Parathyroid adenoma (tissue), 2 donors: Measurements from ENCODE around the gene IGDCC3.

Experiments
- H2AFZ ChIP-seq: fragments of 300-600 bp; sonication (generic); one replicate; pipeline ENCODE4 v1.7.0; 2017; ENCODE audit warnings: antibody characterized with exemption, mild to moderate bottlenecking
- H3K27ac ChIP-seq: fragments of 300-600 bp; sonication (generic); one replicate; pipeline ENCODE4 v1.7.0; 2017
- H3K27me3 ChIP-seq: fragments of 300-600 bp; sonication (generic); one replicate; pipeline ENCODE4 v1.7.0; 2017; ENCODE audit warnings: low read length; ENCODE audit not compliant: control insufficient read depth, insufficient read depth
- H3K36me3 ChIP-seq: fragments of 300-600 bp; sonication (generic); one replicate; pipeline ENCODE4 v1.7.0; 2017; ENCODE audit warnings: low read length; ENCODE audit not compliant: control insufficient read depth, insufficient read depth
- H3K4me1 ChIP-seq: fragments of 300-600 bp; sonication (generic); one replicate; pipeline ENCODE4 v1.7.0; 2017; ENCODE audit warnings: control low read depth
- H3K4me2 ChIP-seq: fragments of 300-600 bp; sonication (generic); one replicate; pipeline ENCODE4 v1.7.0; 2017; ENCODE audit warnings: low read length
- H3K4me3 ChIP-seq: fragments of 300-600 bp; sonication (generic); one replicate; pipeline ENCODE4 v1.7.0; 2017; ENCODE audit warnings: low read depth, low read length
- H3K79me2 ChIP-seq: fragments of 300-600 bp; sonication (generic); one replicate; pipeline ENCODE4 v1.7.0; 2017; ENCODE audit warnings: control low read depth
- H3K9ac ChIP-seq: fragments of 300-600 bp; sonication (generic); one replicate; pipeline ENCODE4 v1.7.0; 2017; ENCODE audit warnings: mild to moderate bottlenecking
- H3K9me3 ChIP-seq: fragments of 300-600 bp; sonication (generic); one replicate; pipeline ENCODE4 v1.7.0; 2017; ENCODE audit warnings: low read length; ENCODE audit not compliant: control insufficient read depth
- TF ChIP-seq, protein P1 (sequence below): fragments of 300-600 bp; sonication (generic); IDR thresholded peaks from one replicate; pipeline ENCODE4 v1.7.0; 2017; ENCODE audit warnings: antibody characterized with exemption, mild to moderate bottlenecking
- donor health status: primary hyperparathyroidism.

IGDCC3 gene

DNA sequence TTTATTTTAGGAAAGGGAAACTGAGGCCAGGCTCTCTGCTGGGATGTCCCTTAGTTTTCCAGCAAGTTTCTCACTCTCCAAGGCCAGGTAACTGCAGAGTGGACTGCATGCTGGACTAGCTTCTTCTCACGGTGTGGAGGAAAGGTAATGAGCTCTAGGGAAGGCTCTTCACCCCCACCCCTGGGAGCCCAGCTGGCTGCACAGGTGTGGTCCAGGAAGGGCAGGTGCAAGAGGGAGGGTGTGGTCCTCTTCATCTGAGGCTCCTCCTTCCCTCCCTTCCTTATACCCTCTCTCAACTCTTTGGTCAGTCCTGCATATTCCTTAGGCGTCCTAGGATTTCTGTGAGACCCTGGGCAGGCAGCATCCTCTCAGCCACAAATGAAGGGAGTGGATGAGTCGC, 39.4 kb downstream of the IGDCC3 start:
- Histone ChIP-seq H3K4me2 (no peak overlapping the region), H3K9me3 (no peaks in the 10 kb centered on the region), H3K27me3 (no peaks in the 10 kb centered on the region), H3K36me3 (no peaks in the 10 kb centered on the region), H3K27ac (no peak overlapping the region), H3K79me2 (no peaks in the 10 kb centered on the region), H3K4me3 (no peak overlapping the region), H3K4me1 (no peaks in the 10 kb centered on the region), H2AFZ (no peak overlapping the region), H3K9ac (no peak overlapping the region)
- TF ChIP-seq, protein P1, sequence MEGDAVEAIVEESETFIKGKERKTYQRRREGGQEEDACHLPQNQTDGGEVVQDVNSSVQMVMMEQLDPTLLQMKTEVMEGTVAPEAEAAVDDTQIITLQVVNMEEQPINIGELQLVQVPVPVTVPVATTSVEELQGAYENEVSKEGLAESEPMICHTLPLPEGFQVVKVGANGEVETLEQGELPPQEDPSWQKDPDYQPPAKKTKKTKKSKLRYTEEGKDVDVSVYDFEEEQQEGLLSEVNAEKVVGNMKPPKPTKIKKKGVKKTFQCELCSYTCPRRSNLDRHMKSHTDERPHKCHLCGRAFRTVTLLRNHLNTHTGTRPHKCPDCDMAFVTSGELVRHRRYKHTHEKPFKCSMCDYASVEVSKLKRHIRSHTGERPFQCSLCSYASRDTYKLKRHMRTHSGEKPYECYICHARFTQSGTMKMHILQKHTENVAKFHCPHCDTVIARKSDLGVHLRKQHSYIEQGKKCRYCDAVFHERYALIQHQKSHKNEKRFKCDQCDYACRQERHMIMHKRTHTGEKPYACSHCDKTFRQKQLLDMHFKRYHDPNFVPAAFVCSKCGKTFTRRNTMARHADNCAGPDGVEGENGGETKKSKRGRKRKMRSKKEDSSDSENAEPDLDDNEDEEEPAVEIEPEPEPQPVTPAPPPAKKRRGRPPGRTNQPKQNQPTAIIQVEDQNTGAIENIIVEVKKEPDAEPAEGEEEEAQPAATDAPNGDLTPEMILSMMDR = no peak

DNA sequence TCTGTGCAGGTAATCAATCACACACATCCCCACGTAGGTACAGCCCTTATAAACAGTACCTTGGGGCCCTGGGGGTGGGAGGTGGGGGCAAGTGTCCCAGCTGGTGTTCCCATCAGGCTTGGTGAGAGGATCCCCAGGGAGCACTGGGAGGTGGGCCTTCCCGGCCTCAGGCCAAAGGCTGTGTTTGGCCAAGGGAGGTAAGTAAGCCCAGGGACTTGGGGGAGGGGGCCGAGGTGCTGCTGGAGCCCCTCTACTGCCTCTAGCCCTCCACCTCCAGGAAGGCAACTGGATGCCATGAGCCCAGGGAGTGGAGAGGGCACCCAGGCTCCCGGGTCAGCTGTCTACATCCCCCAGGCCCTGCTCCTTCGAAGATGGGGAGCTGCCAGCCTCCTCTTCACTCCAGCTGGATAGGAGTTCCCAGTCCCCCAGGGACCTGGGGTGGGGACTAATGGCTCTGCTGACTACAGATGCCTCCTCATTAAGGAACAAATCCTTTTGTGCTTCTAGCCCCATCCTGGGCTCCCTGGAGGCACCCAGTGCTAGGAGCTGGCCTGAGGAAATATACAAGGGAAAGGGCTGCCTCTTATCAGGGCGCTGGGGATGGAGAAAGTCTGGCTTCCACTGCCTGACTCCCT, 40.2 kb downstream of the IGDCC3 start:
- no peak overlapping the region for H3K9ac ChIP-seq
- H3K36me3 ChIP-seq = no peaks in the 10 kb centered on the region
- no peak overlapping the region for H2AFZ ChIP-seq
- H3K27ac ChIP-seq = no peak overlapping the region
- no peak overlapping the region for H3K4me3 ChIP-seq
- no peak overlapping the region for H3K4me2 ChIP-seq
- TF ChIP-seq, protein P1 = no peak
- no peaks in the 10 kb centered on the region for H3K4me1 ChIP-seq
- H3K79me2 ChIP-seq = no peaks in the 10 kb centered on the region
- H3K27me3 ChIP-seq = no peaks in the 10 kb centered on the region
- H3K9me3 ChIP-seq = no peaks in the 10 kb centered on the region

DNA sequence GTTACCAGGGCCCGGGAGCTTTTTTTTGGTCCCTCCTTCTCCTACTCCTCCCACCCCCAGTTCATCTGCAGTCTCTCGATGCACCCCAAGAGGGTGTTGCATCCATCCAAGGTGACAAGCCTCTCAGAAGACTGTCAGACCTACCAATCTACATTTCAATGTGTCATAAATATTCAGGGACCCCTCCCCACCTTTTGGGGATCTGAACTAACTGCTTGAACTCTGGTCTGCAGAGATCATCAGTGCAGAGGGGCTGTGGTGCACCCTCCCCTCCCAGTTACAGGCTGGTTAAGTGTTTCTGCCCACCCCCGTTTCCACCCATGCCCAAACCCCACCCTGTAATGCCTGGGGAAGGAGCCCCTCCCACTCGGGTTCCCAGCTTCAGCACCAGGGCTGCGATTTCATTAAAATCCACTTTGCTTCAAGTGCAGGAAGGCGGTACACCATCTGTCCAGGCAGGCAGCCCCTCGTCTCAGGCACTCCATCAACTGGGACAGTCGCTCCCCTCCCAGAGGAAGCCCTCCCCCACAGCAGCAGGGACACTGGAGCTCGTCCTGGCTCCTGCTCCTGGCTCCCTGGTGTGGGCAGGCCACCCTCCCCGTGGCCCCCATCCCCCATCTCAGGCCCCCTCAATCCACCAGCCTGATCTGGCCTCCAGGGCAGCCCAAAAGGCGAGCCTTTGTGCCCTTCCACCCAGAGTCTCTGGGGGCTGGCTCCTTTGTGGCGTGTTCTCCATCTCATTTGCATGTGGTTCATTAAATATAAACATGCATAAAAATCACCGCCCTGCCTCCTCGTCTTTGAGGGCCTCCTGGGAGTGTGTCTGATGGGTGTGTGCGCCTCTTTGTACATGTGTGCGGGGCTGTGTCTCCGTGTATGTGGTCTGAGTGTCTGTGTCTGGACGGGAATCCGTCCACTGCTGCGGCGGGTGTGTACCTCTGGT, 41.0 kb downstream of the IGDCC3 start:
- Histone ChIP-seq H3K27ac (no peak overlapping the region), H3K36me3 (no peaks in the 10 kb centered on the region), H3K9ac (no peak overlapping the region), H3K4me1 (no peaks in the 10 kb centered on the region), H3K79me2 (no peaks in the 10 kb centered on the region), H3K27me3 (no peaks in the 10 kb centered on the region), H3K4me2 (no peak overlapping the region), H3K4me3 (no peak overlapping the region), H3K9me3 (no peaks in the 10 kb centered on the region), H2AFZ (no peak overlapping the region)
- TF ChIP-seq, protein P1 = no peak

DNA sequence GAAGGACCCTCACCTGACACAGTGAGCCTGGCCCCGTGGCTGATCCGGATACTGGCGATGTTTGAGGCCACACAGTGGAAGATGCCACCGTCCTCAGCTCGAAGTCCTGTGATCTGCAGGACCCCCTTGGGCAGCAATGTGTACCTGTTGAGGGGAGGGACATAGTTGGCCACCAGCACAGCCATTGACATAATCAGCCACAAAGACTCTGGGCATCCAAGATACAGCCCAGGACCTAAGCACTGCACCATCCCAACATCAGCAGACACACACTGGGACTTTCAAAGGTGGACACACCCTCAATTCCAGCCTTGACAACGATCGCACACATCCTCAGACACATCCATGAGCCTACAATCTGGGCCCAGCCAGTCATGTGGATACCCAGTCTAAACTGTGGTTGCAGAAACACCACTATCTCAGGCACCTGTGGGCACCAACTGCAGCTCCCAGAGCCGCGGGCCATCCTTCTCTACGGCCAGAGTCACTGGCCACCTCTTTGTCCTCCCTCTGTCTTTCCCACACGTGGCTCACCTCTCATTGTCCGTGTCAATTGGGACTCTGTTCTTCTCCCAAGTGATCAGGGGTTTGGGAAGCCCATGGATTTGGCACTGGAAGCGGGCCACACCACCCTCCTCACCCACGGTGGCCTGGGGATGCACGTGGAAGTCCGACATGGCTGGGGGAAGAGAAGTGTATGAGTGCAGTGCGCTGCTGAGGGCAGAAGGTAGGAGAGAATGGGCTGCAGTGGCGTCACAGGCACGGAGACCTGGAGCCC, 42.3 kb downstream of the IGDCC3 start:
- no peak overlapping the region for H3K9ac ChIP-seq
- H2AFZ ChIP-seq = no peak overlapping the region
- H3K36me3 ChIP-seq = no peaks in the 10 kb centered on the region
- H3K4me1 ChIP-seq = no peaks in the 10 kb centered on the region
- H3K79me2 ChIP-seq = no peaks in the 10 kb centered on the region
- no peak overlapping the region for H3K4me3 ChIP-seq
- H3K27me3 ChIP-seq = no peaks in the 10 kb centered on the region
- TF ChIP-seq, protein P1 = no peak
- H3K9me3 ChIP-seq = no peaks in the 10 kb centered on the region
- H3K27ac ChIP-seq = no peak overlapping the region
- H3K4me2 ChIP-seq = no peak overlapping the region
